Neutrophil (primary cell): ENCODE measurements around the gene ZBTB21.

Source experiments
- H3K27ac ChIP-seq: fragments of 200-600 bp; sonication (generic); 2 replicates; pipeline ENCODE4 v1.5.1; 2016; ENCODE audit warnings: mild to moderate bottlenecking, moderate library complexity
- H3K27me3 ChIP-seq: fragments of 200-600 bp; sonication (generic); 2 replicates; pipeline ENCODE4 v1.6.0; 2016; ENCODE audit warnings: mild to moderate bottlenecking
- H3K36me3 ChIP-seq: fragments of 200-600 bp; sonication (generic); 2 replicates; pipeline ENCODE4 v1.5.1; 2017
- H3K4me1 ChIP-seq, 2 experiments: fragments of 200-600 bp in 1 of 2; sonication (generic) in 1 of 2; 1 replicate in 1 of 2; 2 replicates in 1 of 2; pipeline versions ENCODE4 v1.5.1 to v1.6.1; 2013 to 2016; ENCODE audit warnings: low read depth in 1 of 2, low read length in 1 of 2, mild to moderate bottlenecking in 1 of 2, moderate library complexity in 1 of 2; ENCODE audit not compliant: control insufficient read depth in 1 of 2, insufficient read depth in 1 of 2
- H3K4me3 ChIP-seq, 2 experiments: fragments of 200-600 bp in 1 of 2; sonication (generic) in 1 of 2; 1 replicate in 1 of 2; 2 replicates in 1 of 2; pipeline ENCODE4 v1.5.1; 2013 to 2016; ENCODE audit warnings: low read depth in 1 of 2, low read length in 1 of 2, mild to moderate bottlenecking in 1 of 2, moderate library complexity in 1 of 2
- H3K9me3 ChIP-seq: fragments of 200-600 bp; sonication (generic); 2 replicates; pipeline ENCODE4 v1.5.1; 2016
- CTCF ChIP-seq: fragments of 200-600 bp; sonication (generic); IDR thresholded peaks from 2 replicates; pipeline ENCODE4 v1.5.1; 2016; ENCODE audit warnings: antibody characterized with exemption

Gene ZBTB21

DNA sequence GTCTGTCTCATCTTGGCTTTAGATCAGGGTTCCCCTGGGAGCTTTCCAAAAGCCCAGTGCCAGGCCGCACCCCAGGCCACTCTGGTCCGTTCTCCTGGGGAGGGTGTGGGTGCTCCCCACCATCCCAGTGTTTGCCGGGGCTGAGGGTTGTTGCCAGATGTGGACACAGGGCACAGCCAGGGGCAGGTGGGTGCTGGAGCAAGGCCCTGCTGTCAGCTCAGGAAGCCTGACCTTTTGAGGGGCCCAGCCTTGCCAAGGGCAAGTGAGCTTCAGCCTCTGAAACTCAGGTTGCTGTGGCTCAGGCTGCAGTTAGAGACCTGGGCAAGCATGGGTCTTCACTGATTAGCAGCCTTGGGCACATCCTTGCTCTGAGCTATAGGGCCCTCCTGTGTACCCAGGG, 22.8 kb upstream of the ZBTB21 start:
- Histone ChIP-seq H3K9me3 (no peaks in the 10 kb centered on the region), H3K4me1 (no peaks in the 10 kb centered on the region), H3K4me3 (no peak overlapping the region)

GRCh38 chr21:42032266-42032665, 22.1 kb upstream of the ZBTB21 start:
- H3K4me1 ChIP-seq: no peaks in the 10 kb centered on the region
- no peak for TF ChIP-seq CTCF
- no peak overlapping the region for H3K27ac ChIP-seq
- no peaks in the 10 kb centered on the region for H3K9me3 ChIP-seq
- H3K36me3 ChIP-seq: no peaks in the 10 kb centered on the region
- no peaks in the 10 kb centered on the region for H3K27me3 ChIP-seq
- H3K4me3 ChIP-seq: no peak overlapping the region

More for the DNA sequence above, 22.8 kb upstream of the ZBTB21 start:
- Histone ChIP-seq H3K27me3 (no peaks in the 10 kb centered on the region), H3K36me3 (no peaks in the 10 kb centered on the region), H3K27ac (no peak overlapping the region)
- TF ChIP-seq CTCF: no peak

DNA sequence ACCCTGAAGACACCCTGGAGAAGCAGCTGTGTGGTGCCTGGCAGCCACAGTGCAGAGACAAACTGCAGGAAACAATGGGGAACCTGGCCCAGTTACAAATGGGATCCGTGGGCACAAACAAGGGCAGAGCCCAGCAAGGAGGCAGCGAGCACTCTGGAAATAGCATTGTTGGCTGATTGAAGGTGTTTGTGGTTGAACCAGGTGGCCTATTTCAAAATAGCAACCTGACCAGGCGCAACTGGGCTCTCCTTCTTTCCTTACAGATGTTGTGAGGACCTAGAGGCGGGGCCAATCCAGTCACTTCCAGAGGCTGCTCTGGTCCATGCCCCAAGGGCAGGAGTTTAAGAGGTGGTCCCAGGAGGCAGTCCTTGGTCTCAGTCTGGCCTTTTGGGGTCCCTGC, 21.7 kb upstream of the ZBTB21 start:
- TF ChIP-seq CTCF: no peak
- Histone ChIP-seq H3K9me3 (no peaks in the 10 kb centered on the region), H3K27me3 (no peaks in the 10 kb centered on the region), H3K4me3 (no peak overlapping the region), H3K36me3 (no peaks in the 10 kb centered on the region), H3K27ac (no peak overlapping the region), H3K4me1 (no peaks in the 10 kb centered on the region)

- Histone ChIP-seq H3K27me3 (no peaks in the 10 kb centered on the region), H3K9me3 (no peaks in the 10 kb centered on the region), H3K4me3 (no peak overlapping the region), H3K36me3 (no peaks in the 10 kb centered on the region), H3K27ac (no peak overlapping the region), H3K4me1 (no peaks in the 10 kb centered on the region)
- TF ChIP-seq CTCF: no peak
Measured at GRCh38 chr21:42031241-42031640, 21.1 kb upstream of the ZBTB21 start.

DNA sequence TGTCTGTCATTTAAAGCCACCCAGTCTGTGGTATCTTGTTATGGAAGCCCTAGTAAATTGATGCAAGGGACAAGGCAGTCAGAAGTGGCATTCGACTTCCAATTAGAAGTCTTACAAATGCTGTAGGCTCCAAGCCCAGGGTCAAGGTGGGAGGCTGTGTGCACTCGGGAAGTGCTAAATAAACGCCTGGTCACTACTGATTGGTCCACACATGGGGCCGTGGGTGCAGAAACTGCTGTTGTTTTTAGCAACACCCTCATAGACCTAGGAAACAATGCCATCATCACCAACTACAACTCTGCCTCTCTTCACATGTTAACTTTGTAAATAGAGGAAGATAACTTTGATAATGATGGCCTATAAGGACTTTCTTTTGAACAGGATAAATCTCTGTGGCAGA, 20.2 kb upstream of the ZBTB21 start:
- H3K4me3 ChIP-seq: no peak overlapping the region
- no peaks in the 10 kb centered on the region for H3K27me3 ChIP-seq
- H3K27ac ChIP-seq: no peak overlapping the region
- no peak for TF ChIP-seq CTCF
- no peaks in the 10 kb centered on the region for H3K4me1 ChIP-seq
- H3K36me3 ChIP-seq: no peaks in the 10 kb centered on the region
- no peaks in the 10 kb centered on the region for H3K9me3 ChIP-seq
